Astrocyte (in vitro differentiated cells and primary cell): ENCODE measurements around the gene UVSSA. TPM values are rescaled to one million over a fixed set of nuclear protein-coding genes. Genes with fewer than 3 reads are reported as not detected.
"Not testable (repeated sequence)": the region's sequence is repeated elsewhere in the genome, so short reads cannot be mapped to it uniquely, and the experiment has no call there.

ENCODE experiments used
- DNase-seq: peaks from one replicate; pipeline ENCODE4 v3.0.0-alpha.2; 2010; ENCODE audit warnings: low read depth
- FAIRE-seq: peaks from 2 replicates; lab custom pipeline; 2011; peaks lifted over from hg19 to GRCh38; lab: Jason Lieb, UNC
- H2AFZ ChIP-seq: 2 replicates; pipeline ENCODE4 v1.6.0; 2012; ENCODE audit warnings: low read depth, low read length, inconsistent platforms
- H3K27ac ChIP-seq: 2 replicates; pipeline ENCODE4 v1.5.1; 2011; ENCODE audit warnings: low read depth, low read length, inconsistent platforms
- H3K27me3 ChIP-seq: 2 replicates; pipeline ENCODE4 v1.6.0; 2011; ENCODE audit warnings: low read length, inconsistent platforms; ENCODE audit not compliant: insufficient read depth
- H3K36me3 ChIP-seq: 2 replicates; pipeline ENCODE4 v1.5.1; 2011; ENCODE audit warnings: low read length, inconsistent platforms; ENCODE audit not compliant: insufficient read depth
- H3K4me1 ChIP-seq: 2 replicates; pipeline ENCODE4 v1.5.1; 2011; ENCODE audit warnings: low read length, inconsistent platforms; ENCODE audit not compliant: insufficient read depth
- H3K4me2 ChIP-seq: 2 replicates; pipeline ENCODE4 v1.6.0; 2012; ENCODE audit warnings: low read length, inconsistent platforms
- H3K4me3 ChIP-seq: 2 replicates; pipeline ENCODE4 v1.5.1; 2011; ENCODE audit warnings: low read depth, mild to moderate bottlenecking, low read length, inconsistent platforms; ENCODE audit not compliant: insufficient read depth
- H3K79me2 ChIP-seq: 2 replicates; pipeline ENCODE4 v1.6.0; 2012; ENCODE audit warnings: mild to moderate bottlenecking, low read length, inconsistent platforms; ENCODE audit not compliant: insufficient read depth
- H3K9ac ChIP-seq: 2 replicates; pipeline ENCODE4 v1.6.0; 2012; ENCODE audit warnings: mild to moderate bottlenecking, low read length, inconsistent platforms
- H3K9me3 ChIP-seq: 2 replicates; pipeline ENCODE4 v1.5.1; 2012; ENCODE audit warnings: low read depth, mild to moderate bottlenecking, low read length, inconsistent platforms; ENCODE audit not compliant: insufficient read depth
- H4K20me1 ChIP-seq: 2 replicates; pipeline ENCODE4 v1.6.0; 2012; ENCODE audit warnings: low read length, inconsistent platforms; ENCODE audit not compliant: insufficient read depth
- H3K27ac Mint-ChIP-seq: one replicate; pipeline ENCODE4 v1.8.0; 2021; ENCODE audit warnings: mild to moderate bottlenecking, mixed read lengths; ENCODE audit not compliant: unreplicated experiment
- H3K27me3 Mint-ChIP-seq: one replicate; pipeline ENCODE4 v1.8.0; 2021; ENCODE audit warnings: low read depth, mixed read lengths; ENCODE audit not compliant: unreplicated experiment
- H3K36me3 Mint-ChIP-seq: one replicate; pipeline ENCODE4 v1.8.0; 2021; ENCODE audit warnings: low read depth, mixed read lengths; ENCODE audit not compliant: unreplicated experiment
- H3K4me1 Mint-ChIP-seq: one replicate; pipeline ENCODE4 v1.8.0; 2021; ENCODE audit warnings: low read depth, mixed read lengths; ENCODE audit not compliant: unreplicated experiment
- H3K4me3 Mint-ChIP-seq: one replicate; pipeline ENCODE4 v1.8.0; 2021; ENCODE audit warnings: mild to moderate bottlenecking, moderate library complexity, mixed read lengths; ENCODE audit not compliant: unreplicated experiment
- H3K9me3 Mint-ChIP-seq: one replicate; pipeline ENCODE4 v1.8.0; 2021; ENCODE audit warnings: mild to moderate bottlenecking, mixed read lengths; ENCODE audit not compliant: unreplicated experiment
- CTCF ChIP-seq: IDR thresholded peaks from 2 replicates; pipeline ENCODE4 v1.5.1; 2011; ENCODE audit warnings: low read depth, mild to moderate bottlenecking, inconsistent platforms, low read length, moderate library complexity; ENCODE audit not compliant: insufficient read depth
- EZH2 ChIP-seq: IDR thresholded peaks from 2 replicates; pipeline ENCODE4 v1.6.1; 2012; ENCODE audit warnings: mild to moderate bottlenecking, low read length, inconsistent platforms; ENCODE audit not compliant: insufficient read depth
- total RNA-seq: library from RNA; stranded (reverse); gene quantifications from 2 replicates; pipeline ENCODE4 v1.2.1, GENCODE V29; 2021

UVSSA gene
- total RNA-seq, 1 donor from 2014 or later = 14.8 TPM

- FAIRE-seq (no peak), DNase-seq (no peak)
- no peak overlapping the region for H3K9ac ChIP-seq
- no peaks in the 10 kb centered on the region for H4K20me1 ChIP-seq
- TF ChIP-seq CTCF = no peak
- no peak for TF ChIP-seq EZH2
- no peak overlapping the region for H3K4me2 ChIP-seq
- no peak overlapping the region for H3K4me3 ChIP-seq
- Mint-ChIP-seq H3K36me3 (peaks cover 25% of the 10 kb centered on the region), H3K27ac (no peak overlapping the region), H3K9me3 (peaks cover 5% of the 10 kb centered on the region), H3K27me3 (no peaks in the 10 kb centered on the region), H3K4me3 (no peak overlapping the region), H3K4me1 (no peaks in the 10 kb centered on the region)
- no peaks in the 10 kb centered on the region for H3K4me1 ChIP-seq
- no peak overlapping the region for H2AFZ ChIP-seq
- no peak overlapping the region for H3K27ac ChIP-seq
- no peaks in the 10 kb centered on the region for H3K9me3 ChIP-seq
- no peaks in the 10 kb centered on the region for H3K79me2 ChIP-seq
- no peaks in the 10 kb centered on the region for H3K36me3 ChIP-seq
- H3K27me3 ChIP-seq = no peaks in the 10 kb centered on the region
Measured at GRCh38 chr4:1371176-1372165, 24.5 kb downstream of the UVSSA start.

- H3K4me1 ChIP-seq, H3K27ac ChIP-seq, DNase-seq, H3K79me2 ChIP-seq, FAIRE-seq, H3K4me3 Mint-ChIP-seq, H3K9me3 ChIP-seq, H3K27ac Mint-ChIP-seq, H3K36me3 ChIP-seq, H4K20me1 ChIP-seq, H3K4me3 ChIP-seq, H2AFZ ChIP-seq, H3K27me3 ChIP-seq, H3K4me1 Mint-ChIP-seq, H3K27me3 Mint-ChIP-seq, H3K9me3 Mint-ChIP-seq, H3K9ac ChIP-seq, H3K4me2 ChIP-seq: not testable (repeated sequence)
- peaks cover 25% of the 10 kb centered on the region for H3K36me3 Mint-ChIP-seq
Measured at GRCh38 chr4:1372576-1372975, 25.6 kb downstream of the UVSSA start.

- no peak for DNase-seq
- FAIRE-seq = no peak
- Histone ChIP-seq H2AFZ (no peak overlapping the region), H3K9me3 (no peaks in the 10 kb centered on the region), H3K4me1 (no peaks in the 10 kb centered on the region), H3K4me2 (no peak overlapping the region), H3K79me2 (no peaks in the 10 kb centered on the region), H3K27ac (no peak overlapping the region), H3K4me3 (no peak overlapping the region), H4K20me1 (no peaks in the 10 kb centered on the region), H3K9ac (no peak overlapping the region), H3K27me3 (no peaks in the 10 kb centered on the region), H3K36me3 (no peaks in the 10 kb centered on the region)
- no peaks in the 10 kb centered on the region for H3K4me1 Mint-ChIP-seq
- no peak overlapping the region for H3K27ac Mint-ChIP-seq
- H3K4me3 Mint-ChIP-seq = no peak overlapping the region
- no peaks in the 10 kb centered on the region for H3K27me3 Mint-ChIP-seq
- TF ChIP-seq CTCF = no peak
- TF ChIP-seq EZH2 = no peak
- H3K9me3 Mint-ChIP-seq = peaks cover 5% of the 10 kb centered on the region
- H3K36me3 Mint-ChIP-seq = peaks cover 25% of the 10 kb centered on the region
Measured at GRCh38 chr4:1373892-1374705, 27.1 kb downstream of the UVSSA start.
